ENCODE measurements around the gene CHST11.

CHST11 gene

DNA sequence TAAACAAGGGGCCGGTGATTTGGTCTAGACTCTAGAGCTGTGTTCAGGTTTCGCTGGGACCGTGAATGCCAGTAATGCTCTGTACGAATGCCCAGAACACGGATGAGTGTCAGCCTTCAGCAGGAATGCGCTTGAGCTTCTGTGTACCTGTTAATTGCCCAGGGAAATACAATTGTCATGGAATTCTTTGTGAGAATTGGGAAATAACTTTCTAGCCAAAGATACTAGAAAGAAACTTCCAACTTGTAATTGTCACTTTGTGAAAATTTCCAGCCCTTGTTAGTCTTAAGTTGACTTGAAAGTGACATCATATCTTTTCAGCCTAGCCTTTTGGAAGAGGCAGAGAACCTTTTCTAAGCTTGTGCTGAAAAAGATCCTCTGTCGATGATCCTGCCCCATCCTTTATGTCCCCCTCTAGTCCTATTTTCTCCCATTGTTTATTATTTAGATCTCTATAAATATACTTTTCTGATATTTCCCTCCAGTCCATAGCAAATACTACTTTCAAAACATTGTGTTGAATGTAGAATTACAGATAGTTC, 2.7 kb downstream of the CHST11 start:
- no peak for TF ChIP-seq ZFX (IDR thresholded peaks at IDR 0.05; ENCODE audit: borderline replicate concordance)
- no peak for TF ChIP-seq CTCF (IDR thresholded peaks at IDR 0.05)
- no peak overlapping the region for H3K27ac ChIP-seq

- H3K27ac ChIP-seq: no peak overlapping the region
- TF ChIP-seq CTCF (IDR thresholded peaks at IDR 0.05) (no peak), ZFX (IDR thresholded peaks at IDR 0.05; ENCODE audit: borderline replicate concordance) (no peak)
Measured at GRCh38 chr12:104460041-104460719, 3.4 kb downstream of the CHST11 start.

GRCh38 chr12:104460973-104461698, 4.4 kb downstream of the CHST11 start:
- H3K27ac ChIP-seq: no peak overlapping the region
- TF ChIP-seq ZFX (IDR thresholded peaks at IDR 0.05; ENCODE audit: borderline replicate concordance): no peak
- no peak for TF ChIP-seq CTCF (IDR thresholded peaks at IDR 0.05)

GRCh38 chr12:104462325-104462724, 5.6 kb downstream of the CHST11 start:
- no peak overlapping the region for H3K27ac ChIP-seq
- TF ChIP-seq CTCF (IDR thresholded peaks at IDR 0.05): no peak
- no peak for TF ChIP-seq ZFX (IDR thresholded peaks at IDR 0.05; ENCODE audit: borderline replicate concordance)

DNA sequence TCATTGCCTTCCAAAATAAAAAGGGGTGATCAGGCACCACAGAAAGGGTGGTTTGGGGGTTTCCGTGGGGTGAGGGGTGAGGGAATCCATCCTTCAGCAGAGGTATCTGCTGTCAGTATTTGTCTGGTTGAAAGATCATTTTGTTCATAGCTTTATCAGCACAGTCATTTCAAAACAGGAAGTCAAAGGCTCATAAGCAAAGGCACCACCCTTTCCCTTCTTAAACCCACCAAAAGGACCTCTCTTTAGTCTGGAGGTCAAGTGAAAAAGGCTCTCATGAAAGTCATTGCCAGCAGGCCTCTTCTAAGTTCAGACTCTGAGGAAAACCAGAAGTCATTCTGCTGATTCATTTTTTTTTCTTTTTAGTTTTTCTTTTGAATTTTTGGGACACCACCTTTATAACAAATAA, 6.2 kb downstream of the CHST11 start:
- H3K27ac ChIP-seq: no peak overlapping the region
- no peak for TF ChIP-seq ZFX (IDR thresholded peaks at IDR 0.05; ENCODE audit: borderline replicate concordance)
- no peak for TF ChIP-seq CTCF (IDR thresholded peaks at IDR 0.05)

DNA sequence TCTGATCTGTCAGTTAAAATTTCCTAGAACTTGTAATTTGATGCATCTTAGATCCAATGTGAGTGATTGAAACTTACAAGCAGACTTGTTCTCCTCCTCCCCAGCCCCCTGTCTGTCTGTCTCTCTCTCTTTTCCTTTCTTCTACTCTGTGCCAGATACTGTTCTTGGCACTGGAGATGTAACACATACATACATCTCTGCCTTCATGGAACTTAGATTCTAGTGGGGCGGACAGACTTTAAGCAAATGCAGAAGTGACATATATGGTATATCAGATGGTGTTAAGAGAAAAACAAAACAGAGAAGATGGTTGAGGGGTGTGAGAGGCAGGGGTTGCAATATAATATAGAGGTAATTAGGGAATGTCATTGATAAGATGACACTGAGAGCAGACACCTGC, 6.6 kb downstream of the CHST11 start:
- TF ChIP-seq ZFX (IDR thresholded peaks at IDR 0.05; ENCODE audit: borderline replicate concordance) (no peak), CTCF (IDR thresholded peaks at IDR 0.05) (no peak)
- no peak overlapping the region for H3K27ac ChIP-seq

GRCh38 chr12:104464899-104465298, 8.2 kb downstream of the CHST11 start:
- H3K27ac ChIP-seq: no peak overlapping the region
- TF ChIP-seq CTCF (IDR thresholded peaks at IDR 0.05) (no peak), ZFX (IDR thresholded peaks at IDR 0.05; ENCODE audit: borderline replicate concordance) (no peak)

All from 22Rv1 (cell line).